ENCODE data around the gene ATP10D. TPM values are rescaled to one million over a fixed set of nuclear protein-coding genes. Genes with fewer than 3 reads are reported as not detected.

The ATP10D gene
- polyA plus RNA-seq, 1 of the 3 experiments (the other 2 are of a cell fraction): 7.9 TPM

GRCh38 chr4:47485047-47485692, at the start of gene ATP10D (continued):
- no peak for TF ChIP-seq FOSL2 (IDR thresholded peaks at IDR 0.05; ENCODE audit: borderline replicate concordance, low read depth)
- TF ChIP-seq CTCF (IDR thresholded peaks at IDR 0.05): no peak
- TF ChIP-seq USF1 (IDR thresholded peaks at IDR 0.05; ENCODE audit: borderline replicate concordance, low read depth): no peak
- TF ChIP-seq SIN3A (IDR thresholded peaks at IDR 0.05; ENCODE audit: borderline replicate concordance, low read depth, low read length): peak; percentile 65; the same call in 1 of the 2 replicates
- no peak for TF ChIP-seq MEF2A (IDR thresholded peaks at IDR 0.05; ENCODE audit: borderline replicate concordance, low read depth)
- TF ChIP-seq RXRA (IDR thresholded peaks at IDR 0.05; ENCODE audit: borderline replicate concordance, low read depth): 0 out of 2 replicates have a peak, but pooled peaks have one; percentile 32
- no peak for TF ChIP-seq JUND (IDR thresholded peaks at IDR 0.05)
- peak; percentile 74; the same call in 1 of the 2 replicates for TF ChIP-seq MXI1 (IDR thresholded peaks at IDR 0.05; ENCODE audit: low read depth, low read length)
- no peak for TF ChIP-seq FOXJ3 (CRISPR knock-in tag; IDR thresholded peaks at IDR 0.05)

- Histone ChIP-seq H3K4me1 (ENCODE audit: control insufficient read depth in 1 of 2, insufficient read depth in 2 of 2, low read depth in 1 of 2, low read length in 1 of 2) (no peaks in the 10 kb centered on the region), H3K9ac (no peak overlapping the region), H4K20me1 (ENCODE audit: insufficient read depth) (no peaks in the 10 kb centered on the region), H3F3A (replicated peaks; ENCODE audit: insufficient read depth) (no peaks in the 10 kb centered on the region), H3K36me3 (replicated peaks in 1 of 2; ENCODE audit: control insufficient read depth in 1 of 2, insufficient read depth in 2 of 2, low read length in 1 of 2) (no peaks in the 10 kb centered on the region), H3K27ac (ENCODE audit: low read depth in 2 of 2, low read length in 1 of 2) (no peak overlapping the region), H3K4me2 (no peak overlapping the region), H3K27me3 (ENCODE audit: insufficient read depth) (no peaks in the 10 kb centered on the region), H2AFZ (ENCODE audit: low read depth) (no peak overlapping the region), H3K9me2 (no peaks in the 10 kb centered on the region), H3K9me3 (no peaks in the 10 kb centered on the region), H3K4me3 (ENCODE audit: low read depth in 2 of 2, low read length in 1 of 2) (no peak overlapping the region), H3K79me2 (ENCODE audit: insufficient read depth) (no peaks in the 10 kb centered on the region)
- 74% methylated on average over 5 of the region's 5 CpGs for WGBS (ENCODE audit: low lambda C conversion rate)
- POLR2A ChIA-PET: no interaction called here
- TF ChIP-seq MAX (IDR thresholded peaks at IDR 0.05; ENCODE audit: low read depth) (no peak), SIN3A (IDR thresholded peaks at IDR 0.05; ENCODE audit: borderline replicate concordance, low read depth, low read length) (no peak), RCOR1 (IDR thresholded peaks at IDR 0.05; ENCODE audit: low read length) (no peak), EZH2phosphoT487 (IDR thresholded peaks at IDR 0.05; ENCODE audit: borderline replicate concordance, low read depth) (no peak), TCF12 (IDR thresholded peaks at IDR 0.05) (no peak), RXRA (IDR thresholded peaks at IDR 0.05; ENCODE audit: borderline replicate concordance, low read depth) (no peak), FOSL2 (IDR thresholded peaks at IDR 0.05; ENCODE audit: borderline replicate concordance, low read depth) (no peak), RAD21 (IDR thresholded peaks at IDR 0.05; ENCODE audit: low read length) (no peak), CTCF (IDR thresholded peaks at IDR 0.05) (no peak), YY1 (IDR thresholded peaks at IDR 0.05; ENCODE audit: low read depth) (no peak), IRF3 (IDR thresholded peaks at IDR 0.05; ENCODE audit: low read depth, low read length) (no peak)
- CTCF ChIA-PET: interaction anchor here (1.0 to 1.4 kb wide), 2 partner anchors 15 to 20 kb away, joined by 3 read pairs; no protein-coding TSS in a partner anchor
- no peak for DNase-seq
Measured at GRCh38 chr4:47442980-47443379, 42.1 kb upstream of the ATP10D start.
